Measurements from ENCODE around the gene RXRB.
"Not testable (repeated sequence)": the region's sequence is repeated elsewhere in the genome, so short reads cannot be mapped to it uniquely, and the experiment has no call there.

RXRB gene

DNA sequence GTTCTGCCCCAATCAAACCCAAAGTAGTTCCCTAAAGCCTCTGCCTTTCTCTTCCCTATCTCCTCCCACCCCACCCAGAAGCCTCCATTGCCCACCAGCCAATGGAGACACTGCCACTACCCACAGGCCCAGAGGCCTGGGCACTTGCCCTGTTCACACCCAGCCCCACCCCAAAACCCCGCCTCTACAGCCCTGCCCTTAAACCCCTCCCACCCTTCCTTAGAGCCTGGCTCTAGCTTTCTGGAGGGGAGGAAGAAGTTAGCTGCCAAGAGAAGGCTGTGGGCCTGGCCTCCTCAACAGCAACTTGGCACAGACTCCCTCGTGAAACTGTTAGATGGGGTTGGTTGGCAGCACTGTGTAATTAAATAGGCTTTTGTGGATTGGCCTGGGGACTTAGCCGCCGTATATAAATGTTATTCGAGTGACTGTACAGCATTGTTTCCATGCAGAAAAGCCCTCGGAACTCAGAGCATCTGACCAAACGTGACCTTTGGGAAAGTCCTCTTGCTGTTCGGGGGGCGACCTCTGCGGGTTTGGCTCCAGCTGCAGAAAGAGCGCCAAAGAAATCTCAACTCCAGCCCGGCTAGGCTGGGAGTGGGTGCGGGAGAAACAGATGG is 39.6 kb downstream of the RXRB start:
- no peak for FAIRE-seq

DNA sequence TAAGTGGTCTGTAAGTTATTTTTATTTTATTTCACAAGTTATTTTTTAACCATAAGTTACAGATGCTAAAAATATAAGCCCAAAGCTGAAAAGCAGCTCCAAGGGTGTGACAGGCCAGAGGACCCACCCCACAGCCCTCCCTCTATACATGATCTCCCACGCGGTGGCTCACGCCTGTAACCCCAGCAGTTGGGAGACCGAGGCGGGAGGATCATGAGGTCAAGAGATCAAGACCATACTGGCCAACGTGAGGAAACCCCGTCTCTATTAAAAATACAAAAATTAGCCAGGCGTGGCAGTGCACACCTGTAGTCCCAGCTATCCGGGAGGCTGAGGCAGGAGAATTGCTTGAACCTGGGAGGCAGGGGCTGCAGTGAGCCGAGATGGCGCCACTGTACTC is 40.4 kb downstream of the RXRB start:
- FAIRE-seq = no peak

- FAIRE-seq = no peak
These were observed 43.5 kb downstream of the RXRB start for GRCh38 chr6:33156964-33157363.

DNA sequence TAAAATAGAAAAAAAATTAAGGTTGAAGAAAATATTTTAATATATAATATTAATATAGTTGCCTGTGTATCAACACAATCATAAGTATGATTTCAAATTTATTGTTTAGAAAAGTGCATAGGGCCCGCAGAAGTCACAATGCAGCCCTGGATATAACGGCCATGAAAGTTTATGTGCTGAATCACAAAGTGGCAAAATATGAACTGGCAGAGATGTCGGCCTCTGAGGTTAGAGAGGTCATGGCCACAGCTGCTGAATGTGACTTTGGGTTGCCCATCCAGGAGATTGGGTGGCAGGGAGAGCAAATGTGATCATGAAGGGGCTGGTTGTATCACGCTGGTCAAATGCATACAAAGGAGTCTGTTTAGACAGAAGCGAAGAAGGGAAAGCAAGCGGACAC is 43.9 kb downstream of the RXRB start:
- no peak for FAIRE-seq

DNA sequence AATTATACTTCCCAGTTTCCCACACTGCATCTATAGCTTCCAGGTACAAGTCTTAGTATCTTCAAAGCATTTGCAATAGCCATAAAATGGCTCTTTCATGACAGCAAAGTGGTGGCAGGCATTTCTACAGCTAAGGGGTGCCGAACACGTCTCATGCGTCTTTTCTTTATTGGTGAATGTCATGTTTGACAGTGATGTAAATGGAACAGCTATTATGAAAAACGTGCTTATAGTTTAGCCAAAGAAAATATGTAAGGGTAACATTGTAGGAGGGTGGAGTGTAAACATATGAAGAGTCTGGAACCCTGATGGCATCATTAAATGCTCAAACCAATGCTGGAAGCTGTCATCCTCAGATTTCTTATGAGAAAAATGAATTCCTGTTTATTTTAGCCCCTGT is 46.1 kb downstream of the RXRB start:
- no peak for FAIRE-seq

DNA sequence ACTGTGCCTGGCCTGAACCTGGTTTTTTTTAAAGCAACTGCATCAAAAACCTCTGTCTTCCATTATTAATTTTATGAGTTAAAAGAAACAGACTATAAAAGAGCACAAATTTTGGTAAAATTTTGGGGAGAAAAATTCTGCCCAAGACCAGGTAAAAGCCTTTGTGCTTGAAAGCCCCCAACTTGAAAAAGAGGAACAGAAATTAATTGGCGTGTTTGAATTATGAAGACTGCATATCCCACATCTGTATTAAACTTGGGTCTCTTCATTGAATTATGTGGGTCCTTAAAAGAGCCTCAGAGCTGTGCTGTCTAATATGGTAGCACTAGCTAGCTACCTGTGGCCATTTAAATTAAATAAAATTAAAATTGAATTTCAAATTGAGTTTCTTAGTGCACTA is 49.4 kb downstream of the RXRB start:
- no peak for FAIRE-seq

DNA sequence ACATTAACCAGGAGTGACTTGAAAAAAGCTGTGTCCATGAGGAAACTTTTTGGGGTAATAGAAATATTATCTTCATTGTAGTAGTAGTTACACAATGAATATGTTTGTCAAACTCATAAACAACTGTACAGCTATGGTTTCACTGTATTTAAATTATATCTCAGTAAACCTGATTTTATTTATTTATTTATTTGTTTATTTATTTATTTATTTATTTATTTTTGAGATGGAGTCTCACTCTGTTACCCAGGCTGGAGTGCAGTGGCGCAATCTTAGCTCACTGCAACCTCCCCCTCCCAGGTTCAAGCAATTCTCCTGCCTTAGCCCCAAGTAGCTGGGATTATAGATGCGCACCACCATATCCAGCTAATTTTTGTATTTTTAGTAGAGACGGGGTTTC is 49.9 kb downstream of the RXRB start:
- FAIRE-seq = not testable (repeated sequence)

DNA sequence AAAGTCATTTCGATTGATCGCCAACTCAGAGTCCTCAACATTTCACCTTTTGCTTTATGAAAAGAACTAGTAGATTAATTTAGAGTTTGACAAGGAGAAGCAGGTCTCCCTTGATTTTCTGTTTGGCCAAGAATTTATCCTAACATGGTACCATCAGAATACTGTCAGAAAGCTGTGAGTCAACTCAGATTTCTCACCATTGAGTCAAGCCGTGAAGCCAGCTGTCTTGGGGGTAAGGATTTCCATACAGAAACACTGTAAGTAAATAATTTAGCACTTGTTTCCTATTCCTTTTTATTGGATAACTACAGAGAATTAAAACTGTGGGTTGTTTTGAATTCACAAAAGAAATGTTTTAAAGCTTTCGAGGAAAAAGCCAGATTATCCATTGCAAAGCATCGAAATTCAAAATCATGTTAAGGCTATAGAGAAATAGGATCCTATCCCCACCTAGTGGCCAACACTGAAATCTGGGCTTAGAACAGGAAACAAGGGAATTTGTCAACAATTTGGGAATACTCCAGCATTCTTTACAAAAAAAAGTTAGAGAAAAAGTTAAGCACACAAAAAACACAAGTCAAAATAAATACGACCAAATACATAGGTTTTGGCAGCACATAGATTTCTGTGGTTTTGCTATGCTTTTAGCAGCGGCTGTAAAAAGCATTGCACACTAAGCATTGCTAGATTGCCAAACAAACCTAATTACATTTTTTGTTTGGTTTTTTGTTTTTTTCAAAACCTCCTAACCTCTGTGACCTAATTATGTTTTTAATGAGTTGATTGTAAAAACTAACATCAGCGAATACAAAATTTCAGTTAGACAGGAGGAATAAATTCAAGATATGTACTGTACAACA is 52.4 kb downstream of the RXRB start:
- FAIRE-seq = peak; percentile 99

GRCh38 chr6:33144373-33144772 is 56.1 kb downstream of the RXRB start:
- FAIRE-seq = no peak

Data from islet of Langerhans (tissue), 1 donor.